NT2/D1 (cell line): ENCODE data around the gene TGM2.

Experiments
- YY1 ChIP-seq: IDR thresholded peaks from 2 replicates; pipeline ENCODE4 v1.6.1; 2011; ENCODE audit not compliant: insufficient read length, insufficient read depth
- ZNF274 ChIP-seq: IDR thresholded peaks from 2 replicates; pipeline ENCODE4 v1.6.1; 2011; ENCODE audit warnings: mild to moderate bottlenecking, low read depth, low read length

DNA sequence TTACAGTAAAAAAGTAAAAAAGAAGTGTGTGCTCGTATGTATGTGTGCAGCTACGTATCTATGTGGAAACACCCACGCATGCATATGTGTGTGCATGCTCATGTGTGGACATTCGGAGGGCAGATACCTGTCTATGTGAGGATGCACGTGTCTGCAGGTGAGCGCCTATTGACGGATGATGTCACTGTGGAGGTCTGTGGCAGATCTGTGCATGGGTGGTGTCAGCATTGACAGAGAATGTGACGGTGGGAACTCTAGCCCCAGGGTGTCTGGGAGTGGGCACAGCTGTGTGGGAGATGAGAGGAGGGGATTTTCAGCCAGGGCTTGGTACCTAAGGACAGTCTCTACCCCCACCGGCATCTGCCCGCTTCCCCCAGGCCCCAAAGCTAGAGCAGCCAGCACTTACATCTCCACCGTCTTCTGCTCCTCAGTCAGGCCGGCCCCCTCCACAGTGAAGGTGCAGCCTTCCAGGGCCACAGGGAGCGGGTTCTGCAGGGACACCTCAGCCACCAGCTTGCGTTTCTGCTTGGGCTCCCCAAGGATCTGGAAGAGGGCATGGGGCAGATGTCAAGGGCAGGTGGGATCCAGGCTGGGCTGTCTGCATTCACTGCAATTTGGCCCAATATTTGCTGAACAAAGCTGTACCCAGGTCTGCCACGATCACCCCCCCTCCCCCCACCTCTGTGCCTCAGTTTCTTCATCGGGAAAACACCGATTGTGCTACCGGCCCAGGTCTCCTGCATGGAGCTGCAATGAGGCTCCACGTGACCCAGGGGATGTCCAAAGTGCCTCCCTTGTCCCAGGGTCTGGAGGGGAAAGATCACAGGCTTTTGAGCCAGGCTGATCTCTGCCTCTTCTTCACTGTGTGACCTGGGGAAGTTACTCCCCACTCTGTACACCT, 34.1 kb downstream of the TGM2 start:
- TF ChIP-seq ZNF274 (no peak), YY1 (no peak)
